WI38 (cell line): ENCODE results near the gene CSRP1.
"Not testable (repeated sequence)": the region's sequence is repeated elsewhere in the genome, so short reads cannot be mapped to it uniquely, and the experiment has no call there.

Source experiments
- H3K4me3 ChIP-seq: 2 replicates; pipeline ENCODE4 v1.5.1; 2011; ENCODE audit warnings: low read depth, mild to moderate bottlenecking, control low read depth, low read length
- TF ChIP-seq, protein P1 (sequence below): IDR thresholded peaks from 2 replicates; pipeline ENCODE4 v1.5.1; 2012; ENCODE audit warnings: low read depth, mild to moderate bottlenecking, control low read depth, low read length

The CSRP1 gene

DNA sequence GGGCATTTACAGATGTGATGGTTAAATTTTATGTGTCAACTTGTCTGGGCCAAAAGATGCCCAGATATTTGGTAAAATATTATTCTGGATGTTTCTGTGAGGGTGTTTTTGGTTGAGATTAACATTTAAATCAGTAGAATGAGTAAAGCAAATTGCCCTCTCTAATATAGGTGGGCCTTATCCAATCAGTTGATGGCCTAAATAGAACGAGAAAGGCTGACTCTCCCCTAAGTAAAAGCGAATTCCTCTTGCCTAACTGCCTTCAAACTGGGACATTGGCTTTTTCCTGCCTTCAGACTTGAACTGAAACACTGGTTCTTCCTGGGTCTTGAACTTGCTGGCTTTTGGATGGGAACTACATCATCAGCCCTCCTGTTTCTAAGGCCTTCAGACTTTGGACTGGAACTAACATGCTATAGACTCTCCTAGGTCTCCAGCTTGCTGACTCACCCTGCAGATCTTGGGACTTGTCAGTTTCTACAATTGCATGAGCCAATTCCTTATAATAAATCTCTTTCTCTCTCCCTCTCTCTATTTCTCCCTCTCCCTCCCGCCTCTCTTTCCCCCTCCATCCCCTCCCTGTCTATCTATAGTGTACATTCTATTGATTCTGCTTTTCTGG is 21.8 kb upstream of the CSRP1 start:
- no peak overlapping the region for H3K4me3 ChIP-seq
- TF ChIP-seq, protein P1, sequence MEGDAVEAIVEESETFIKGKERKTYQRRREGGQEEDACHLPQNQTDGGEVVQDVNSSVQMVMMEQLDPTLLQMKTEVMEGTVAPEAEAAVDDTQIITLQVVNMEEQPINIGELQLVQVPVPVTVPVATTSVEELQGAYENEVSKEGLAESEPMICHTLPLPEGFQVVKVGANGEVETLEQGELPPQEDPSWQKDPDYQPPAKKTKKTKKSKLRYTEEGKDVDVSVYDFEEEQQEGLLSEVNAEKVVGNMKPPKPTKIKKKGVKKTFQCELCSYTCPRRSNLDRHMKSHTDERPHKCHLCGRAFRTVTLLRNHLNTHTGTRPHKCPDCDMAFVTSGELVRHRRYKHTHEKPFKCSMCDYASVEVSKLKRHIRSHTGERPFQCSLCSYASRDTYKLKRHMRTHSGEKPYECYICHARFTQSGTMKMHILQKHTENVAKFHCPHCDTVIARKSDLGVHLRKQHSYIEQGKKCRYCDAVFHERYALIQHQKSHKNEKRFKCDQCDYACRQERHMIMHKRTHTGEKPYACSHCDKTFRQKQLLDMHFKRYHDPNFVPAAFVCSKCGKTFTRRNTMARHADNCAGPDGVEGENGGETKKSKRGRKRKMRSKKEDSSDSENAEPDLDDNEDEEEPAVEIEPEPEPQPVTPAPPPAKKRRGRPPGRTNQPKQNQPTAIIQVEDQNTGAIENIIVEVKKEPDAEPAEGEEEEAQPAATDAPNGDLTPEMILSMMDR, result no peak

DNA sequence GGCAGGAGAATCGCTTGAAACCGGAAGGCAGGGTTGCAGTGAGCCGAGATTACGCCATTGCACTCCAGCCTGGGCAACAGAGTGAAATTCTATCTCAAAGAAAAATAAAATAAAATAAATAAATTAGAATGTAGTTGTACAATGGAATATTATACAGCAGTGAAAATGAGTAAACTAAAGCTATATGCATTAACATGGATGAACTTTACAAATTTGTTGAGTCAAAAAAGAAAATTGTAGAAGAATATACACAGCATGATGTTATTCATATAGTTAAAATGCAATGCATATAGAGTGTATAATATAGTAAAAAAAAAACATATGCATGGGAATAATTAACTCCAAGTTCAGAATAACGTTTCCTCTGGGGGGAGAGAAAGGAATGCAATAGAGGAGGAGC is 21.0 kb upstream of the CSRP1 start:
- TF ChIP-seq, protein P1, result no peak
- H3K4me3 ChIP-seq, result no peak overlapping the region

DNA sequence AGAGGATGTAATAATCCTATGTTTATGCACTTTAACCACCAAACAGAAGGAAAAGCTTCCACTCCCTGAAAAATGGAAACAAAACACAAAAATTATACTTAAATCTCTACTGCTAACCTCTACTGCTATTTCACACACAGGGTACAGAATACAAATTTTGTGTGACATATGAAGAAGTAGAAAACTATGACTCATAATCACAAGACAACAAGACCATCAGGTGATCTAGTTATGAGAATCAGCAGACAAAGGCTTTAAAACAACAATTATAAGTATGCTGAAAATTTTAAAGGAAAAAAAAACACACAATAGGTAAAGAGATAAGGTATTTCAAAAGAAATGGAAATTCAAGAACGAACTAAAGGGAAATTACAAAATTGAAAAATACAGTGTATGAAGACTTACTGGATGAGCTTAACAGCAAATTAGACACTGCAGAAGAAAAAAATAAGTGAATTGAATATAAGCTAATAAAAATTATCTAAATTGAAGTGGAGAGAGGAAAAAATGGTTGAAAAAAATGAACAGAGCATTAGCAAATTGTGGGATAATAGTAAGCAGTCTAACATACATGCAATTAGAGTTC is 18.4 kb upstream of the CSRP1 start:
- H3K4me3 ChIP-seq, result no peak overlapping the region
- TF ChIP-seq, protein P1, result no peak

DNA sequence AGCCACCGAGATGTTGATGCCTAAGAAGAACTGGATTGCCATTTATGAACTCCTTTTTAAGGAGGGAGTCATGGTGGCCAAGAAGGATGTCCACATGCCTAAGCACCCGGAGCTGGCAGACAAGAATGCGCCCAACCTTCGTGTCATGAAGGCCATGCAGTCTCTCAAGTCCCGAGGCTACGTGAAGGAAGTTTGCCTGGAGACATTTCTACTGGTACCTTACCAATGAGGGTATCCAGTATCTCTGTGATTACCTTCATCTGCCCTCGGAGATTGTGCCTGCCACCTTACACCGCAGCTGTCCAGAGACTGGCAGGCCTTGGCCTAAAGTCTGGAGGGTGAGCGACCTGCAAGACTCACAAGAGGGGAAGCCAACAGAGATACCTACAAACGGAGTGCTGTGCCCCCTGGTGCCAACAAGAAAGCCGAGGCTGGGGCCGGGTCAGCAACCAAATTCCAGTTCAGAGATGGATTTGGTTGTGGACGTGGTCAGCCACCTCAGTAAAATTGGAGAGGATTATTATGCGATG is 13.2 kb upstream of the CSRP1 start:
- H3K4me3 ChIP-seq, result not testable (repeated sequence)

DNA sequence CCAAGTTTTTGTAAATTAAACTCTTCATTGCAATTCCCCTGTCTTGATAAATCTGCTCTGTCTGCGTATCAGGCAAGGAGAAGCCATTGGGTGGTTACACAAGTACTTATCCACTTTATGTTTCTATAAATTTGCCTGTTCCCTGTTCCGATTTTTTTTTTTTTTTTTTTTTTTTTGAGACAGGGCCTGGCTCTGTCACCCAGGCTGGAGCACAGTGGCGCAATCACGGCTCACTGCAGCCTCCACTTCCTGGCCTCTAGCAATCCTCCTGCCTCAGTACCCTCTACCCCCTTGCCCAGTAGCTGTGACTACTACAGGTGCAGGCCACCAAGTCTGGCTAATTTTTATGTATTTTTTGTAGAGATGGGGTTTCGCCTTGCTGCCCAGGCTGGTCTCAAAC is 11.1 kb upstream of the CSRP1 start:
- H3K4me3 ChIP-seq, result no peak overlapping the region
- TF ChIP-seq, protein P1, result no peak

DNA sequence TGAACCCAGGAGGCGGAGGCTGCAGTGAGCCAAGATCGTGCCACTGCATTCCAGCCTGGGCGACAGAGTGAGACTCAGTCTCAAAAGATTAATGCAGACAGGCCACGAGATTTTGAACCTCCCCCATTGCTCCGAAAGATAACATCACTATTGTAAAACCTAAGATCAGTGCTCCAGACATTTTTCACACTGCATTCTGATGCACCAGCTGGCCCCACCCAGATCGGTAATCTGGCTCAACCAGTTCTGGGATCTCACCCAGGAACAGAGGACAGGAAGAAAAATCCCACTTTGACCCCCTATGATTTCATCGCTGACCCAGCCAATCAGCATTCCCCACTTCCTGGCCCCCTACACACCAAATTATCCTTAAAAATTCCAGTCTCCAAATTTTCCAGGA is 10.7 kb upstream of the CSRP1 start:
- TF ChIP-seq, protein P1, result no peak
- H3K4me3 ChIP-seq, result no peak overlapping the region

DNA sequence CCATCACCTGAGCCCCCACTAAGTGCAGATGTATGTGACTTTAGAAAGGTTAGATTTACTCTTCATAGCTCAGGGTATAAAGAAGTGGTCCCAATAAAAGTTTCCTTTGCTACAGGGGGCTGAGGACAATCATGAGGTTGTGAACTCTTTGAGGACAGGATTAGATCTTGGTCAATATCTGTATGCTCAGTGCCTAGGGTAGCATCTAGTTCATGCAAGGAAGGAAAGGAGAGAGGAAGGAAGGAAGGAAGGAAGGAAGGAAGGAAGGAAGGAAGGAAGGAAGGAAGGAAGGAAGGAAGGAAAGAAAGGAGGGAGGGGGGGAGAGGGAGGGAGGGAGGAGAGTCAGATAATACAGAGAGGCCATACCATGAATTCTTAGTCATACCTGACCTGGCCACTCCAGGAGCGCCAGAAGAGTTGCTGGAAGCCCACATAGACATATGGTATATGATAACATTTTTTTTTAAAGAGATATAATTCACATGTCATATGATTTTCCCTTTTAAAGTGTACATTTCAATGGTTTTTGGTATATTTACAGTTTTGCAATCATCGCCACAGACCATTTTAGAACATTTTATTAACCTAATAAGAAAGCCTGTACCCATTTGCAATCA is 9.7 kb upstream of the CSRP1 start:
- TF ChIP-seq, protein P1, result no peak

More for the DNA sequence above, 9.7 kb upstream of the CSRP1 start:
- no peak overlapping the region for H3K4me3 ChIP-seq
